ENCODE results near the gene B3GALT6.

B3GALT6 gene

DNA sequence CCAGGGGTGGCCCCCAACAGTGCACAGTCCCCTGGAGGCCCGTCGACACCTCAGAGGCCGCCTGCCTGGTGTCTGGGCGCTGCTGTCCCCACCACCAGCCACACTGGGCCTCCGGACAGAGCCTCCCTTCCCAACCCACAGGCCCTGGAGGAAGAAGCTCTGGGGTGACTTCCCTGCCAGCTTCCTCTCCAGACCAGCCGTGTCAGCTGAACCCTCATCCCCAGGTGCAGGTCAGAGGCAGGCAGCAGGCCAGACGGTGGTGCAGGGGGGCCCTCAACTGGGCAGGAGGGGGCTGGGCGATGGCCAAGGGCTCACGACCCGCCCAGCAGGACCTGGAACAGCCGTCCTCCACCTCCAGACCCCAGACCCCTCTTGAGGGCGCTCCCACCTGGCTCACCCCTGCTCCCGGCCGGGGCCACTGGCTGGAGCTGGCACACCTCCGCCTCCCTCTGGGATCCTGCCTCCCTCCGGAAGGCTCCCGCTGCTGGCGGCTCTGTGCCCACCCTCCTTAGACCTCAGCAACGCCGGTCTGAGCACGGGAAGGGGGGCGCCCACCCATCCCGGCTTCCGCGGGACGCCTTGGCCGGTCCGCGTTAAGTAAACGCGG lies 26.2 kb upstream of the B3GALT6 start:
- TF ChIP-seq, protein P1, sequence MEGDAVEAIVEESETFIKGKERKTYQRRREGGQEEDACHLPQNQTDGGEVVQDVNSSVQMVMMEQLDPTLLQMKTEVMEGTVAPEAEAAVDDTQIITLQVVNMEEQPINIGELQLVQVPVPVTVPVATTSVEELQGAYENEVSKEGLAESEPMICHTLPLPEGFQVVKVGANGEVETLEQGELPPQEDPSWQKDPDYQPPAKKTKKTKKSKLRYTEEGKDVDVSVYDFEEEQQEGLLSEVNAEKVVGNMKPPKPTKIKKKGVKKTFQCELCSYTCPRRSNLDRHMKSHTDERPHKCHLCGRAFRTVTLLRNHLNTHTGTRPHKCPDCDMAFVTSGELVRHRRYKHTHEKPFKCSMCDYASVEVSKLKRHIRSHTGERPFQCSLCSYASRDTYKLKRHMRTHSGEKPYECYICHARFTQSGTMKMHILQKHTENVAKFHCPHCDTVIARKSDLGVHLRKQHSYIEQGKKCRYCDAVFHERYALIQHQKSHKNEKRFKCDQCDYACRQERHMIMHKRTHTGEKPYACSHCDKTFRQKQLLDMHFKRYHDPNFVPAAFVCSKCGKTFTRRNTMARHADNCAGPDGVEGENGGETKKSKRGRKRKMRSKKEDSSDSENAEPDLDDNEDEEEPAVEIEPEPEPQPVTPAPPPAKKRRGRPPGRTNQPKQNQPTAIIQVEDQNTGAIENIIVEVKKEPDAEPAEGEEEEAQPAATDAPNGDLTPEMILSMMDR (IDR thresholded peaks at IDR 0.05), result no peak

DNA sequence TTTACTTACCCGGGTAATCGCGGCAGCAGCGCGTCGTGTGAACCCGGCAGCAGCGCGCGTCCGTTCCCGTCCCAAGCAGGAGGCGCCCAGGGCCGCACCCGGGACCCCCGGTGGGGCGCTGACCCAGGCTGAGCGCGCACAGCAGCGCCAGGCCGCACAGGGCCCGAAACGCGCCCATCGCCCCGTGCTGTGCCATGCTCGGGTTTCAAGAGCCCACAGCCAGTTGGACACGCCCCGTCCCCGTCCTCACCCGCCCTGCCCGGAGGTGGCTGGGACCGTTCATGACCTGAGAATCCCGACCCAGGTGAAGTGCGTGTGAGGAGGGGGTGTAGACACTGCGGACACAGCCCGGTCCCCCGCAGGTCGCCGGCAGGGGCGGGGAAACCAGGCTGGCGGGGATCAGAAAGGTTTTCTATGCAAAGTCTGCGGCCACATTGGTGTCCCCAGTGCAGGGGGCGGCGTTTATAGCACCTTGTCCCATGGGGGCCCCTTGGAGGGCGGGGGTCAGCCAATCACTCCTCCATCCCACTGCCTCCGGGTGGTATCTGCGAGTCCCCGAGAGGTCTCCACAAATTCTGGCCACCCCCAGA lies 25.6 kb upstream of the B3GALT6 start, which contains the start of gene TNFRSF18:
TNFRSF18 (minus strand) TSS at position 217 of the 590 bp plus-strand sequence; CDS start at position 196, 21 bp downstream.
- TF ChIP-seq, protein P1 (IDR thresholded peaks at IDR 0.05), result no peak

DNA sequence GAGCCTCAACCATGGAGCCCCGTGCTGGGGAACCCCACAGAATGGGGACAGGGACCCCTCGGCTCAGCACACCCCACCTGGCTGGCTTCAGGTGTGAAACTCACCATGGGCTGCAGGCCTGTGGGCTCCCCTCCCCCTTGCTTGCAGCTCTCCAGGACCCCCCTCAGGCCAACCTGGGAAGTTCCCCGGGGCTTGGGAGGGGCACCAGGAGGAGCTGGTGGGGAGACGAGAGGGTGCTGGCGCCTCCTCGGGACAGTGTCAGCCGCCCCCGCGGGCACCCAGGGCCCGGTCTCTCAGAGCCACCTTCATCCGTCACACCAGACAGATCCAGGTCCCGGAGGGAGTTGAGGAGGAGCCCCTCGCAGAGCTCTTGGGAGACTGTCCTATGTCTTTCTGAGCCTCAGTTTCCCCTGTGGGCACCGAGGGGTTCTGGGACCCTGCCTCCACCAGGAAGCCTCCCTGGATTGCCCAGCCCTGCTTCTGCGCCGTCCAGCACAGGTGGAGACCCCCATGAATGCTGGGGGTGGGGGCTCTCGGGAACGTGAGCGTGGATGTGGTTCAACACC lies 25.0 kb upstream of the B3GALT6 start:
- TF ChIP-seq, protein P1 (IDR thresholded peaks at IDR 0.05), result no peak

DNA sequence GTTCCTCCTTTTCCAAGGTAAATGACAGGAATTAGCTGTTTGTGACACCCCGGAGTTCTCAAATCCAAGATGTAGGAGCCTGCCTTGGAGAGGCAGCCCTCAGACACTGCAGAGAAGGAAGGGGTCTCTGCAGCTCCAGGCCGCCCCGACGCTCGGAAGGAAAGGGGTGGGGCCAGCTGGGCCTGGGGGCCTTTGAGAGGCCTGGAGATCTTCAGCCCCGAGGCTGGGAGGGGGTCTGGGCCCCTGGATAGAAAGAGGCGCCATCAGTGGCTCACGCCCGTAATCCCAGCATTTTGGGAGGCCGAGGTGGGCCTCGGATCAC lies 24.5 kb upstream of the B3GALT6 start:
- TF ChIP-seq, protein P1 (IDR thresholded peaks at IDR 0.05), result no peak

DNA sequence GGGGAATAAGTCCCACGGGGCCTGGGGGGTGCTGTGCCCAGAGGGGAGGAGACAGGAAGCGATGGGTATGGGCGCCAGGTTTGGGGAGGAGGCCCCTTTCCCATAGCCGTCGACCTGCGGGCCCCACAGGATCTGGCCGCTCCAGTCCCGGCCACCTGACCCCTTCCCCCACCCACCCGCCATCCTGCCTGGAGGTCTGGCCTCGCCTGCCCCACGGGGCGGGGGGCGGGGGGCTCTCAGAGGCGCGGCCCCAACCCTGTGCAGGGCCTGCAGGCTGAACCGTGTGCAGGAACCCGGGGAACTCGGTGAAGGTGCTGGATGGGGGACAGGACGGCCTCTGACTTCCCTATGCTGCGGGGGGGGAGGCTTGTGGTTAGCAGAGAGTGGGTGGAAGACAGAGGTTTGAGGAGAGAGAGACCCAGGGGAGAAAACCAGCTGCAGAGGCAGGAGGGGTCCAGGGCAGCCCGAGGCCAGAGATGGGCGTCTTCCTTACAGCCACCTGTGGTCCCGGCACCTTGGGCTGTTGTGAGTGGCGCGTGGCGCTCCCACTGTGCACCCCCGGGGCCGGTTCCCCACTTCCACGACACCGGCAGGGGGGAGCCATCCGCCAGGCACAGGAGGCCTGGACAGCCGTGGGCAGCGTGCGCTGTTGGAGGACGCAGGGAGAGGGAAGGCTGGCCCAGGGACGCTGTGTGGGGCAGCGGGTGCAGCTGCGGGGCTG lies 23.2 kb upstream of the B3GALT6 start:
- TF ChIP-seq, protein P1 (IDR thresholded peaks at IDR 0.05), result no peak

DNA sequence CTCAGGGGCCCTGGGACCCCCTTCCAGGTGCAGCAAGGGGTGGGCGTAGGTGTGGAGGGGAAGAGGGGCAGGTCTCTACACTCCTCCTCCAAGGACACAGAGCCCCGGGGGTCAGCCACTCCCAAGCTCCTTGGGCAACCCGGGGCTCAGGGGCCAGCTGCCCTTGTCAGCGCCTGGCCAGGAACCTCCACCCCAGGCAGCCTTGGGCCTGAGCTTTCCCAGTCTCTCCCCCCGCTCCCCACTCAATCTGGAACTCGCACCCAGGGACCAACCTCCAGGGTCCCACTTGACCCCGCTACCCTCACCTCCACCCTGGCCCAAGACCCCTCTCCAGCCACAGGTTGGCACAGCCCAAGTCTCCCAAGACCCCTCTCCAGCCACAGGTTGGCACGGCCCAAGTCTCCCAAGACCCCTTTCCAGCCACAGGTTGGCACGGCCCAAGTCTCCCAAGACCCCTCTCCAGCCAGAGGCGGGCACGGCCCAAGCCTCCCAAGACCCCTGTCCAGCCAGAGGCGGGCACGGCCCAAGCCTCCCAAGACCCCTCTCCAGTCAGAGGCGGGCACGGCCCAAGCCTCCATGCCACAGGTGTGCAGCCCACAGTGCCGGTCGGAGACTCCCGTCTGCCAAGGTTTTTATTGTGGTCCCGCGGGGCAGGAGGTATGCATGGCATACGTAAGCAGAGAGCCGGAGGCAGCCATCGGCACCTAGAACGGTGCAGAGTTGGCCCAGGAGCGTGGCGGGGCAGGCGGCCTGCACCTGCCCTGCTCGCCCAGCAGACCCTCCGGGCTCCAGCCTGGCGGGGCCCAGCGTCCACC lies 21.1 kb upstream of the B3GALT6 start:
- TF ChIP-seq, protein P1 (IDR thresholded peaks at IDR 0.05), result no peak

Data from LNCAP (cell line).